HCT116 (cell line): ENCODE results near the gene YLPM1. TPM values are rescaled to one million over a fixed set of nuclear protein-coding genes. Genes with fewer than 3 reads are reported as not detected.

Experiments
- ATAC-seq: fragments of 200-7000 bp; cut with Tn5 transposase; 2 replicates; pipeline ENCODE4 v1.9.1; 2020; ENCODE audit warnings: mild to moderate bottlenecking, moderate library complexity
- BruUV-seq: library from RNA; stranded (reverse); fragments of 400-500 nt; replicated peaks from 2 replicates; lab custom pipeline; 2021; lab: Mats Ljungman, UMichigan
- CTCF ChIA-PET: fragments of 300-600 bp; sonication (Branson Sonifier 250); formaldehyde crosslinking; loops from one replicate; lab custom pipeline; 2021; ENCODE audit warnings: antibody characterized with exemption; lab: Charles Lee
- POLR2A ChIA-PET: fragments of 300-600, 350-600 bp; sonication (Branson Sonifier 250); formaldehyde crosslinking; loops from one replicate; lab custom pipeline; 2021; ENCODE audit warnings: antibody characterized with exemption; lab: Charles Lee
- RAD21 ChIA-PET, 2 experiments: fragments of 300-600 bp; sonication (Branson Sonifier 250); formaldehyde crosslinking; loops; one replicate each; lab custom pipeline; 2023; ENCODE audit warnings: low total read pairs in 2 of 2; ENCODE audit not compliant: uncharacterized antibody in 2 of 2, unreplicated experiment in 2 of 2, low non-redundant PET in 1 of 2; lab: Charles Lee
- DNase-seq: peaks from one replicate; pipeline ENCODE4 v3.0.0-alpha.2; 2010; ENCODE audit warnings: low read depth, low spot score
- H2AFZ ChIP-seq: fragments of 200-600 bp; shearing (Covaris generic), sonication (generic); 2 replicates; pipeline ENCODE4 v1.6.1; 2017; ENCODE audit warnings: low read depth, mixed run types, mixed read lengths, antibody characterized with exemption, low read length; ENCODE audit not compliant: poor library complexity, severe bottlenecking
- H3K27ac ChIP-seq: 2 replicates; pipeline ENCODE4 v1.5.1; 2012; ENCODE audit warnings: low read depth, low read length
- H3K27me3 ChIP-seq: fragments of 200-600 bp; sonication (generic); 2 replicates; pipeline ENCODE4 v1.6.1; 2016; ENCODE audit warnings: mixed run types, low read length, mixed read lengths; ENCODE audit not compliant: insufficient read depth
- H3K36me3 ChIP-seq, 2 experiments: fragments of 200-500 bp in 1 of 2; fragments of 200-600 bp in 1 of 2; sonication (Bioruptor generic) in 1 of 2; sonication (generic) in 1 of 2; 2 replicates each; pipeline versions ENCODE4 v1.5.1 to v1.6.1; 2014 to 2016; ENCODE audit warnings: low read length in 2 of 2, inconsistent platforms in 1 of 2, mixed read lengths in 1 of 2, mixed run types in 1 of 2; ENCODE audit not compliant: insufficient read depth in 2 of 2, control insufficient read depth in 1 of 2
- H3K4me1 ChIP-seq, 2 experiments: fragments of 200-600 bp in 1 of 2; sonication (generic) in 1 of 2; 2 replicates each; pipeline versions ENCODE4 v1.5.1 to v1.6.1; 2012 to 2017; ENCODE audit warnings: low read length in 2 of 2, inconsistent platforms in 1 of 2, mild to moderate bottlenecking in 1 of 2, mixed read lengths in 1 of 2, mixed run types in 1 of 2, moderate library complexity in 1 of 2; ENCODE audit not compliant: insufficient read depth in 2 of 2, control insufficient read depth in 1 of 2
- H3K4me2 ChIP-seq: fragments of 200-600 bp; sonication (generic); 2 replicates; pipeline ENCODE4 v1.6.1; 2017; ENCODE audit warnings: mixed run types, low read length, mixed read lengths
- H3K4me3 ChIP-seq, 2 experiments: fragments of 200-600 bp in 1 of 2; sonication (generic) in 1 of 2; replicated peaks in 1 of 2; 2 replicates each; pipeline ENCODE4 v1.5.1; 2011 to 2016; ENCODE audit warnings: low read length in 2 of 2, control low read depth in 1 of 2, low read depth in 1 of 2, mild to moderate bottlenecking in 1 of 2, mixed read lengths in 1 of 2, mixed run types in 1 of 2
- H3K79me2 ChIP-seq: fragments of 200-600 bp; sonication (generic); 2 replicates; pipeline ENCODE4 v1.6.1; 2017; ENCODE audit warnings: mild to moderate bottlenecking, mixed run types, low read length, moderate library complexity, mixed read lengths; ENCODE audit not compliant: insufficient read depth
- H3K9ac ChIP-seq: fragments of 200-600 bp; sonication (generic); 2 replicates; pipeline ENCODE4 v1.6.1; 2016; ENCODE audit warnings: low read length, mixed read lengths
- H3K9me2 ChIP-seq: fragments of 200-600 bp; sonication (generic), shearing (Covaris generic); 2 replicates; pipeline ENCODE4 v1.6.1; 2017; ENCODE audit warnings: mixed run types, mild to moderate bottlenecking, moderate library complexity; ENCODE audit not compliant: insufficient read depth
- H3K9me3 ChIP-seq, 2 experiments: fragments of 200-500 bp in 1 of 2; fragments of 200-600 bp in 1 of 2; sonication (Bioruptor generic) in 1 of 2; sonication (generic) in 1 of 2; 2 replicates each; pipeline ENCODE4 v1.6.1; 2014 to 2017; ENCODE audit warnings: low read length in 2 of 2, mixed read lengths in 2 of 2, inconsistent platforms in 1 of 2, low read depth in 1 of 2, mild to moderate bottlenecking in 1 of 2, mixed run types in 1 of 2, moderate library complexity in 1 of 2; ENCODE audit not compliant: control insufficient read depth in 1 of 2, insufficient read depth in 1 of 2
- H4K20me1 ChIP-seq: fragments of 200-600 bp; sonication (generic), shearing (Covaris generic); 2 replicates; pipeline ENCODE4 v1.6.1; 2017; ENCODE audit warnings: mixed run types, mild to moderate bottlenecking, moderate library complexity; ENCODE audit not compliant: insufficient read depth
- ATF3 ChIP-seq: IDR thresholded peaks from 2 replicates; pipeline ENCODE4 v1.6.1; 2012
- CBX3 ChIP-seq: IDR thresholded peaks from 2 replicates; pipeline ENCODE4 v1.6.1; 2012; ENCODE audit warnings: low read depth
- CEBPB ChIP-seq: IDR thresholded peaks from 2 replicates; pipeline ENCODE4 v1.6.1; 2012; ENCODE audit warnings: low read depth
- CTCF ChIP-seq, 3 experiments: fragments of 200-600 bp in 1 of 3; sonication (generic) in 1 of 3; IDR thresholded peaks in 2 of 3; conservative IDR thresholded peaks in 1 of 3; 2 replicates each; pipeline ENCODE4 v1.5.1; 2012 to 2017; ENCODE audit warnings: low read depth in 2 of 3, low read length in 2 of 3, antibody characterized with exemption in 1 of 3, borderline replicate concordance in 1 of 3, control low read depth in 1 of 3, mild to moderate bottlenecking in 1 of 3, mixed read lengths in 1 of 3, mixed run types in 1 of 3, moderate library complexity in 1 of 3; ENCODE audit not compliant: insufficient read depth in 1 of 3
- EGR1 ChIP-seq: IDR thresholded peaks from 2 replicates; pipeline ENCODE4 v1.6.1; 2012; ENCODE audit warnings: low read depth
- MAX ChIP-seq: IDR thresholded peaks from 2 replicates; pipeline ENCODE4 v1.6.1; 2012
- POLR2A ChIP-seq: IDR thresholded peaks from 2 replicates; pipeline ENCODE4 v1.7.0; 2011; ENCODE audit warnings: borderline replicate concordance; ENCODE audit not compliant: insufficient read depth, insufficient read length; ENCODE audit errors: extremely low read depth
- RAD21 ChIP-seq: IDR thresholded peaks from 2 replicates; pipeline ENCODE4 v1.6.1; 2012; ENCODE audit warnings: low read depth, mild to moderate bottlenecking
- SIN3A ChIP-seq: IDR thresholded peaks from 2 replicates; pipeline ENCODE4 v1.6.1; 2012; ENCODE audit warnings: low read depth
- SP1 ChIP-seq: IDR thresholded peaks from 2 replicates; pipeline ENCODE4 v1.6.1; 2012; ENCODE audit warnings: low read depth
- SRF ChIP-seq: IDR thresholded peaks from 2 replicates; pipeline ENCODE4 v1.6.1; 2012; ENCODE audit warnings: low read depth
- TCF7L2 ChIP-seq: IDR thresholded peaks from 2 replicates; pipeline ENCODE4 v1.7.0; 2011; ENCODE audit warnings: borderline replicate concordance, inconsistent platforms; ENCODE audit not compliant: insufficient read depth, insufficient read length; ENCODE audit errors: extremely low read depth
- ZFX ChIP-seq: fragments of 450-650 bp; IDR thresholded peaks from 2 replicates; pipeline ENCODE4 v1.6.1; 2017
- intact Hi-C: fragments of 100-400 bp; cut with micrococcal nuclease; formaldehyde crosslinking; loops from 2 replicates; pipeline ENCODE4 v1.10.0; 2022
- total RNA-seq: library from RNA; stranded (reverse); gene quantifications from one replicate; pipeline ENCODE4 v1.2.1, GENCODE V29; 2021; ENCODE audit not compliant: unreplicated experiment

The YLPM1 gene
- total RNA-seq, 1 experiment from 2014 or later = 55.1 TPM

GRCh38 chr14:74855021-74855420 is 91.9 kb downstream of the YLPM1 start:
- intact Hi-C loops = no loop called here
- POLR2A ChIA-PET = interaction anchor here (0.9 kb wide), 1 partner anchor 17 kb away, joined by 3 read pairs; no protein-coding TSS in a partner anchor

GRCh38 chr14:74855945-74856344 is 92.8 kb downstream of the YLPM1 start:
- Histone ChIP-seq H3K36me3 (no peaks in the 10 kb centered on the region), H3K27ac (no peak overlapping the region), H3K4me1 (peaks cover 0 to 4% of the 10 kb centered on the region in 2 experiments; a peak in 1 of 4 replicates), H3K4me2 (no peak overlapping the region), H4K20me1 (no peaks in the 10 kb centered on the region), H2AFZ (no peak overlapping the region), H3K27me3 (no peaks in the 10 kb centered on the region), H3K79me2 (no peaks in the 10 kb centered on the region), H3K9me3 (no peaks in the 10 kb centered on the region), H3K4me3 (no peak overlapping the region), H3K9me2 (no peaks in the 10 kb centered on the region), H3K9ac (no peak overlapping the region)
- ChIA-PET RAD21 (no interaction called here), CTCF (no interaction called here), POLR2A (interaction anchor here (0.9 kb wide), 1 partner anchor 16 kb away, joined by 3 read pairs; no protein-coding TSS in a partner anchor)
- TF ChIP-seq SIN3A (no peak), CBX3 (no peak), ZFX (no peak), RAD21 (no peak), POLR2A (no peak), SRF (no peak), SP1 (no peak), CTCF (IDR thresholded peaks at IDR 0.05 in 2 of 3, conservative IDR thresholded peaks at IDR 0.05 in 1 of 3; ENCODE audit: borderline replicate concordance in 1 of 3, insufficient read depth in 1 of 3, low read depth in 2 of 3, low read length in 2 of 3) (no peak), MAX (no peak), CEBPB (no peak)
- ATAC-seq (no peak), DNase-seq (no peak)
- BruUV-seq = no TSS peak
- intact Hi-C loops = no loop called here

More at GRCh38 chr14:74855021-74855420, 91.9 kb downstream of the YLPM1 start:
- Histone ChIP-seq H3K27me3 (no peaks in the 10 kb centered on the region), H3K36me3 (no peaks in the 10 kb centered on the region), H3K4me3 (no peak overlapping the region), H3K4me1 (no peaks in the 10 kb centered on the region), H2AFZ (no peak overlapping the region), H4K20me1 (no peaks in the 10 kb centered on the region), H3K27ac (no peak overlapping the region), H3K79me2 (no peaks in the 10 kb centered on the region), H3K9me2 (no peaks in the 10 kb centered on the region), H3K9me3 (no peaks in the 10 kb centered on the region), H3K9ac (no peak overlapping the region), H3K4me2 (no peak overlapping the region)
- RAD21 ChIA-PET = no interaction called here
- CTCF ChIA-PET = interaction anchor here (2.3 kb wide), 1 partner anchor 246 kb away, joined by 7 read pairs; no protein-coding TSS in a partner anchor
- DNase-seq (no peak), ATAC-seq (no peak)
- no peak for TF ChIP-seq EGR1
- TF ChIP-seq ATF3 = no peak
- TF ChIP-seq TCF7L2 = no peak
- no TSS peak for BruUV-seq
